Prostate gland (tissue), 2 donors: Measurements from ENCODE around the gene ADGRG3. TPM values are rescaled to one million over a fixed set of nuclear protein-coding genes. Genes with fewer than 3 reads are reported as not detected.

Source experiments
- DNase-seq: peaks from one replicate; pipeline ENCODE4 v3.0.0-alpha.2; 2019; ENCODE audit warnings: low spot score
- H3K27ac ChIP-seq, 2 donors: fragments of 200-600 bp; sonication (generic); 2 replicates each; pipeline ENCODE4 v1.5.1; 2017 to 2019
- H3K27me3 ChIP-seq: fragments of 200-600 bp; sonication (generic); replicated peaks from 2 replicates; pipeline ENCODE4 v1.5.1; 2019; ENCODE audit not compliant: insufficient read depth
- H3K36me3 ChIP-seq, 2 donors: fragments of 200-600 bp; sonication (generic); 1 replicate in 1 of 2; 2 replicates in 1 of 2; pipeline versions ENCODE4 v1.5.1 to v1.8.1; 2017 to 2019
- H3K4me1 ChIP-seq: fragments of 200-600 bp; sonication (generic); replicated peaks from 2 replicates; pipeline ENCODE4 v1.5.1; 2019
- H3K4me3 ChIP-seq, 2 donors: fragments of 200-600 bp; sonication (generic); 2 replicates each; pipeline ENCODE4 v1.5.1; 2017 to 2019
- H3K9me3 ChIP-seq: fragments of 200-600 bp; sonication (generic); 2 replicates; pipeline ENCODE4 v1.5.1; 2017
- CTCF ChIP-seq, 4 experiments: fragments of 200-600 bp in 2 of 4; fragments of 450-650 bp in 2 of 4; sonication (generic) in 2 of 4; IDR thresholded peaks; 1 replicate in 3 of 4; 2 replicates in 1 of 4; pipeline ENCODE4 v1.5.1; 2016 to 2019; ENCODE audit warnings: antibody characterized with exemption in 4 of 4, mild to moderate bottlenecking in 2 of 4, moderate library complexity in 2 of 4
- POLR2A ChIP-seq: fragments of 450-650 bp; IDR thresholded peaks from one replicate; pipeline ENCODE4 v1.6.1; 2016; ENCODE audit warnings: antibody characterized with exemption, mild to moderate bottlenecking
- POLR2AphosphoS5 ChIP-seq: sonication (generic); formaldehyde crosslinking; IDR thresholded peaks from one replicate; pipeline ENCODE4 v1.6.1; 2017; ENCODE audit warnings: antibody characterized with exemption
- WGBS: methylation state at CpG from one replicate; pipeline ENCODE4 v1.1.5; 2018; 5-methylcytosine and 5-hydroxymethylcytosine counted together
- intact Hi-C: fragments of 100-400 bp; cut with DNase I; formaldehyde crosslinking; loops from one replicate; pipeline ENCODE4 v1.14.2; 2022
- total RNA-seq, 2 donors: library from RNA; depleted of rRNA; stranded (reverse); fragments of >200 nt; gene quantifications; one replicate each; pipeline ENCODE4 v1.1.0, GENCODE V29; 2016

Gene ADGRG3
- total RNA-seq, 2 donors from 2014 or later: not detected

- H3K27ac ChIP-seq: no peak overlapping the region
- no peak overlapping the region for H3K4me3 ChIP-seq
- H3K27me3 ChIP-seq: no peaks in the 10 kb centered on the region
- 96% methylated on average over 4 of the region's 4 CpGs for WGBS
- no peak for TF ChIP-seq POLR2A
- no peak for TF ChIP-seq CTCF (IDR thresholded peaks at IDR 0.05)
- TF ChIP-seq POLR2AphosphoS5: no peak
- H3K36me3 ChIP-seq: no peaks in the 10 kb centered on the region
- DNase-seq: no peak
- intact Hi-C loops: no loop called here
- no peaks in the 10 kb centered on the region for H3K9me3 ChIP-seq
- no peaks in the 10 kb centered on the region for H3K4me1 ChIP-seq
These were observed 37.1 kb downstream of the ADGRG3 start for GRCh38 chr16:57704905-57705852.

GRCh38 chr16:57706717-57707116 is 38.6 kb downstream of the ADGRG3 start:
- 80% methylated on average over 1 of the region's 1 CpG for WGBS
- H3K9me3 ChIP-seq: no peaks in the 10 kb centered on the region
- H3K4me1 ChIP-seq: no peaks in the 10 kb centered on the region
- H3K27ac ChIP-seq: no peak overlapping the region
- no peaks in the 10 kb centered on the region for H3K36me3 ChIP-seq
- DNase-seq: no peak
- no peak for TF ChIP-seq CTCF (IDR thresholded peaks at IDR 0.05)
- no peak for TF ChIP-seq POLR2AphosphoS5
- TF ChIP-seq POLR2A: no peak
- intact Hi-C loops: no loop called here
- H3K27me3 ChIP-seq: no peaks in the 10 kb centered on the region
- H3K4me3 ChIP-seq: no peak overlapping the region

- TF ChIP-seq POLR2A (no peak), CTCF (IDR thresholded peaks at IDR 0.05) (no peak), POLR2AphosphoS5 (no peak)
These were observed 39.2 kb downstream of the ADGRG3 start for GRCh38 chr16:57707331-57707730.

GRCh38 chr16:57708168-57708567 is 40.1 kb downstream of the ADGRG3 start:
- H3K36me3 ChIP-seq: no peaks in the 10 kb centered on the region
- intact Hi-C loops: no loop called here
- no peak for DNase-seq
- no peaks in the 10 kb centered on the region for H3K4me1 ChIP-seq
- no peak overlapping the region for H3K27ac ChIP-seq
- no peak overlapping the region for H3K4me3 ChIP-seq
- H3K27me3 ChIP-seq: no peaks in the 10 kb centered on the region
- 93% methylated on average over 3 of the region's 3 CpGs for WGBS
- H3K9me3 ChIP-seq: no peaks in the 10 kb centered on the region
- TF ChIP-seq POLR2A (no peak), POLR2AphosphoS5 (no peak), CTCF (IDR thresholded peaks at IDR 0.05) (no peak)

More at GRCh38 chr16:57707331-57707730, 39.2 kb downstream of the ADGRG3 start:
- Histone ChIP-seq H3K9me3 (no peaks in the 10 kb centered on the region), H3K27me3 (no peaks in the 10 kb centered on the region), H3K27ac (no peak overlapping the region), H3K4me3 (no peak overlapping the region), H3K4me1 (no peaks in the 10 kb centered on the region), H3K36me3 (no peaks in the 10 kb centered on the region)
- intact Hi-C loops: no loop called here
- DNase-seq: no peak
- WGBS: 91% methylated on average over 11 of the region's 11 CpGs

- no peaks in the 10 kb centered on the region for H3K36me3 ChIP-seq
- H3K27ac ChIP-seq: no peak overlapping the region
- H3K27me3 ChIP-seq: no peaks in the 10 kb centered on the region
- no peak for TF ChIP-seq POLR2AphosphoS5
- no peak for TF ChIP-seq POLR2A
- no peak for TF ChIP-seq CTCF (IDR thresholded peaks at IDR 0.05)
- 89% methylated on average over 3 of the region's 3 CpGs for WGBS
- intact Hi-C loops: loop anchor here (10.0 kb wide), 1 partner anchor 55 kb away; no protein-coding TSS in a partner anchor
- no peak for DNase-seq
- no peak overlapping the region for H3K4me3 ChIP-seq
- H3K9me3 ChIP-seq: no peaks in the 10 kb centered on the region
- H3K4me1 ChIP-seq: no peaks in the 10 kb centered on the region
These were observed 41.6 kb downstream of the ADGRG3 start for GRCh38 chr16:57709663-57710062.
